ENCODE data around the gene TSLP.
A peak's percentile ranks its signal among the peaks of the same experiment; 100 is the strongest.

Gene TSLP

GRCh38 chr5:111121926-111122325 lies 50.4 kb downstream of the TSLP start:
- H3K4me3 ChIP-seq (ENCODE audit: low read depth, low read length): no peak overlapping the region
- H3K36me3 ChIP-seq (ENCODE audit: control insufficient read depth, insufficient read depth, low read length): peaks cover 85% of the 10 kb centered on the region
- H3K9ac ChIP-seq (ENCODE audit: low read depth, low read length): no peak overlapping the region
- H3K27ac ChIP-seq (ENCODE audit: low read depth, low read length): no peak overlapping the region
- no peaks in the 10 kb centered on the region for H3K9me3 ChIP-seq (ENCODE audit: control insufficient read depth, insufficient read depth, low read length)
- H3K27me3 ChIP-seq (ENCODE audit: control insufficient read depth, insufficient read depth, low read length): no peaks in the 10 kb centered on the region
- H3K4me1 ChIP-seq (ENCODE audit: control insufficient read depth, insufficient read depth, low read length): peaks cover 23% of the 10 kb centered on the region

GRCh38 chr5:111122398-111122797 lies 50.9 kb downstream of the TSLP start:
- peaks cover 90% of the 10 kb centered on the region for H3K36me3 ChIP-seq (ENCODE audit: control insufficient read depth, insufficient read depth, low read length)
- H3K27ac ChIP-seq (ENCODE audit: low read depth, low read length): no peak overlapping the region
- no peak overlapping the region for H3K4me3 ChIP-seq (ENCODE audit: low read depth, low read length)
- H3K9me3 ChIP-seq (ENCODE audit: control insufficient read depth, insufficient read depth, low read length): no peaks in the 10 kb centered on the region
- H3K9ac ChIP-seq (ENCODE audit: low read depth, low read length): no peak overlapping the region
- peaks cover 22% of the 10 kb centered on the region for H3K4me1 ChIP-seq (ENCODE audit: control insufficient read depth, insufficient read depth, low read length)
- H3K27me3 ChIP-seq (ENCODE audit: control insufficient read depth, insufficient read depth, low read length): no peaks in the 10 kb centered on the region

DNA sequence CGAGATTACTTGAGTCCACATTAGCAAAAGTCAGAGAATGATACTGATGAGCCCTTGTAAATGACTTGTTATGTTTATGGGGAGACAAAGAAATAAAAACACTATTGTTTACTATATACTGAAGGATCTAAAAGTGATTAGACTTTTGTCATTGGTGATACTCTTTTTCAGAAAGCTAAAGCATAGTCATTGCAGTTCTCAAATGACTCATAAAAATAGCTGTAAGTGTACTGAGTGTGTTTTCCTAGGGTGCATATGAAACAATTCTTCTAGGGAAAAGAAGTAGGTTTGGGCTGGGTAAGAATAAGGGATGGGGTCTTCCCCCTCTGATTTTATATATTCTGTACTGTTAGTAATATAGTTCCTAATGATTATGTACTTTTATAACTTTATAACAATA lies 53.3 kb downstream of the TSLP start:
- H3K27ac ChIP-seq (ENCODE audit: low read depth, low read length): no peak overlapping the region
- H3K4me3 ChIP-seq (ENCODE audit: low read depth, low read length): no peak overlapping the region

DNA sequence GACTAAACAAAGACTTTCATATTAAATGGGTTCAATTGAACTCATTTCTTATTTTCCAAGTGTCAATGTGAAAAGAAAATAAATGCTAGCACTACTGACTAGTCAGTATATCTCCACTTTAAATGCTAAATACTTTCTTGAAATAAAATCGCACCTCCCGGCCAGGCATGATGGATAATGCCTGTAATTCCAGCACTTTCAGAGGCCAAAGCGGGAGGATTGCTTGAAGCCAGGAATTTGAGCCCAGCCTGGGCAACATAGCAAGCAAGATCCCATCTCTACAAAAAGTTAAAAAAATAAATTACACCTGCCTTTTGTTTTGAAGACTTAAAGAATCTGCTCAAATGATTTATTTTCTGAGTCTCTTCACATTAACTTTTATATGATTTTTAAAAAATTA lies 55.4 kb downstream of the TSLP start:
- peak overlapping the region; percentile 70 for H3K27ac ChIP-seq (ENCODE audit: low read depth, low read length)
- peaks cover 45% of the 10 kb centered on the region for H3K4me1 ChIP-seq (ENCODE audit: control insufficient read depth, insufficient read depth, low read length)
- H3K4me3 ChIP-seq (ENCODE audit: low read depth, low read length): no peak overlapping the region
- H3K36me3 ChIP-seq (ENCODE audit: control insufficient read depth, insufficient read depth, low read length): peaks cover 57% of the 10 kb centered on the region
- H3K9me3 ChIP-seq (ENCODE audit: control insufficient read depth, insufficient read depth, low read length): no peaks in the 10 kb centered on the region
- no peak overlapping the region for H3K9ac ChIP-seq (ENCODE audit: low read depth, low read length)
- no peaks in the 10 kb centered on the region for H3K27me3 ChIP-seq (ENCODE audit: control insufficient read depth, insufficient read depth, low read length)

More for the DNA sequence above, 53.3 kb downstream of the TSLP start:
- peaks cover 78% of the 10 kb centered on the region for H3K36me3 ChIP-seq (ENCODE audit: control insufficient read depth, insufficient read depth, low read length)
- H3K9ac ChIP-seq (ENCODE audit: low read depth, low read length): no peak overlapping the region
- H3K9me3 ChIP-seq (ENCODE audit: control insufficient read depth, insufficient read depth, low read length): no peaks in the 10 kb centered on the region
- H3K27me3 ChIP-seq (ENCODE audit: control insufficient read depth, insufficient read depth, low read length): no peaks in the 10 kb centered on the region
- H3K4me1 ChIP-seq (ENCODE audit: control insufficient read depth, insufficient read depth, low read length): peaks cover 24% of the 10 kb centered on the region

All from HUES48 (cell line).